B cell (primary cell): Measurements from ENCODE around the gene PEX1. TPM values are rescaled to one million over a fixed set of nuclear protein-coding genes. Genes with fewer than 3 reads are reported as not detected.
"Not testable (repeated sequence)": the region's sequence is repeated elsewhere in the genome, so short reads cannot be mapped to it uniquely, and the experiment has no call there.

Experiments
- ATAC-seq: fragments of 200-7000 bp; cut with Tn5 transposase; one replicate; pipeline ENCODE4 v1.10.0; 2021; ENCODE audit warnings: low read depth, mild to moderate bottlenecking, moderate number of reproducible peaks, moderate library complexity
- CTCF ChIA-PET: fragments of 350-600 bp; sonication (Branson Sonifier 250); formaldehyde crosslinking; loops from one replicate; lab custom pipeline; 2021; ENCODE audit warnings: antibody characterized with exemption, inconsistent platforms; lab: Charles Lee
- POLR2A ChIA-PET: fragments of 350-600 bp; sonication (Branson Sonifier 250); formaldehyde crosslinking; loops from one replicate; lab custom pipeline; 2021; ENCODE audit warnings: antibody characterized with exemption; lab: Charles Lee
- DNase-seq: peaks from one replicate; pipeline ENCODE4 v3.0.0; 2013
- H2AFZ ChIP-seq: 2 replicates; pipeline ENCODE4 v1.6.1; 2012; ENCODE audit warnings: mild to moderate bottlenecking, low read depth, low read length; ENCODE audit not compliant: insufficient read depth, poor library complexity, severe bottlenecking
- H3K27ac ChIP-seq, 2 donors: 1 replicate in 1 of 2; 2 replicates in 1 of 2; pipeline ENCODE4 v1.5.1; 2012 to 2013; ENCODE audit warnings: low read length in 2 of 2, mild to moderate bottlenecking in 2 of 2, moderate library complexity in 1 of 2
- H3K27me3 ChIP-seq, 4 experiments: fragments of 200-600 bp in 1 of 4; sonication (generic) in 1 of 4; replicated peaks in 1 of 4; 1 replicate in 2 of 4; 2 replicates in 2 of 4; pipeline versions ENCODE4 v1.6.1 to v1.7.0; 2013 to 2016; ENCODE audit warnings: low read length in 3 of 4, mild to moderate bottlenecking in 2 of 4, mixed read lengths in 1 of 4, moderate library complexity in 1 of 4; ENCODE audit not compliant: insufficient read depth in 4 of 4, control insufficient read depth in 3 of 4; ENCODE audit errors: control extremely low read depth in 1 of 4
- H3K36me3 ChIP-seq, 2 experiments: replicated peaks in 1 of 2; 1 replicate in 1 of 2; 2 replicates in 1 of 2; pipeline versions ENCODE4 v1.6.1 to v1.7.1; 2013; ENCODE audit warnings: low read length in 1 of 2; ENCODE audit not compliant: insufficient read depth in 2 of 2, control insufficient read depth in 1 of 2; ENCODE audit errors: control extremely low read depth in 1 of 2, extremely low read depth in 1 of 2
- H3K4me1 ChIP-seq, 2 donors: fragments of 200-600 bp in 1 of 2; sonication (generic) in 1 of 2; 1 replicate in 1 of 2; 2 replicates in 1 of 2; pipeline versions ENCODE4 v1.5.1 to v1.6.1; 2013 to 2017; ENCODE audit warnings: low read length in 2 of 2; ENCODE audit not compliant: control insufficient read depth in 2 of 2, insufficient read depth in 2 of 2
- H3K4me2 ChIP-seq: replicated peaks from 2 replicates; pipeline ENCODE3; 2012; ENCODE audit warnings: mild to moderate bottlenecking, low read depth, low read length; ENCODE audit not compliant: poor library complexity, severe bottlenecking
- H3K4me3 ChIP-seq, 5 experiments: fragments of 200-600 bp in 1 of 5; sonication (generic) in 1 of 5; 1 replicate in 3 of 5; 2 replicates in 2 of 5; pipeline versions ENCODE4 v1.5.1 to v1.7.0; 2011 to 2016; ENCODE audit warnings: low read length in 4 of 5, mild to moderate bottlenecking in 4 of 5, low read depth in 2 of 5, control low read depth in 1 of 5, moderate library complexity in 1 of 5; ENCODE audit not compliant: insufficient read depth in 1 of 5; ENCODE audit errors: control extremely low read depth in 1 of 5, extremely low read depth in 1 of 5
- H3K79me2 ChIP-seq: fragments of 200-600 bp; sonication (generic); one replicate; pipeline ENCODE4 v1.6.0; 2016; ENCODE audit warnings: low read length; ENCODE audit not compliant: control insufficient read depth, insufficient read depth
- H3K9ac ChIP-seq: fragments of 200-600 bp; sonication (generic); 2 replicates; pipeline ENCODE4 v1.6.1; 2017; ENCODE audit warnings: mild to moderate bottlenecking, low read length, moderate library complexity
- H3K9me3 ChIP-seq, 3 donors: one replicate each; pipeline versions ENCODE4 v1.6.1 to v1.7.1; 2013; ENCODE audit warnings: low read length in 2 of 3; ENCODE audit not compliant: control insufficient read depth in 2 of 3, insufficient read depth in 1 of 3; ENCODE audit errors: control extremely low read depth in 1 of 3
- H4K20me1 ChIP-seq: 2 replicates; pipeline ENCODE4 v1.6.0; 2012; ENCODE audit warnings: mild to moderate bottlenecking, low read length; ENCODE audit not compliant: insufficient read depth, control insufficient read depth, poor library complexity, severe bottlenecking
- H3K27ac Mint-ChIP-seq: one replicate; pipeline ENCODE4 v1.8.0; 2021; ENCODE audit warnings: mixed read lengths
- H3K27me3 Mint-ChIP-seq: one replicate; pipeline ENCODE4 v1.8.0; 2021; ENCODE audit warnings: mixed read lengths
- H3K4me1 Mint-ChIP-seq: one replicate; pipeline ENCODE4 v1.8.0; 2021; ENCODE audit warnings: mixed read lengths
- H3K4me3 Mint-ChIP-seq: one replicate; pipeline ENCODE4 v1.8.0; 2021; ENCODE audit warnings: mixed read lengths
- H3K9me3 Mint-ChIP-seq: one replicate; pipeline ENCODE4 v1.8.0; 2022; ENCODE audit warnings: mixed read lengths; ENCODE audit not compliant: insufficient read depth
- WGBS: methylation state at CpG from one replicate; pipeline ENCODE4 v1.1.5; 2013; ENCODE audit warnings: missing lambda C conversion rate; ENCODE audit not compliant: insufficient coverage; 5-methylcytosine and 5-hydroxymethylcytosine counted together
- intact Hi-C: fragments of 100-400 bp; cut with micrococcal nuclease; formaldehyde crosslinking; loops from one replicate; pipeline ENCODE4 v1.10.0; 2022
- polyA plus RNA-seq: library from polyadenylated mRNA; depleted of rRNA; stranded (reverse); fragments of >200 nt; gene quantifications from 2 replicates; pipeline ENCODE4 v1.2.3, GENCODE V29; 2012
- total RNA-seq, 2 donors: library from RNA; stranded (reverse); fragments of 120-200 nt in 1 of 2; gene quantifications; 1 replicate in 1 of 2; 2 replicates in 1 of 2; pipeline versions ENCODE4 v1.2.3 to v1.2.4, GENCODE V29; 2013 to 2022

The PEX1 gene
- total and polyA plus RNA-seq, 2 donors (not counting 1 experiment from before 2014, with no cell fraction given) = 26.0 to 33.7 TPM

DNA sequence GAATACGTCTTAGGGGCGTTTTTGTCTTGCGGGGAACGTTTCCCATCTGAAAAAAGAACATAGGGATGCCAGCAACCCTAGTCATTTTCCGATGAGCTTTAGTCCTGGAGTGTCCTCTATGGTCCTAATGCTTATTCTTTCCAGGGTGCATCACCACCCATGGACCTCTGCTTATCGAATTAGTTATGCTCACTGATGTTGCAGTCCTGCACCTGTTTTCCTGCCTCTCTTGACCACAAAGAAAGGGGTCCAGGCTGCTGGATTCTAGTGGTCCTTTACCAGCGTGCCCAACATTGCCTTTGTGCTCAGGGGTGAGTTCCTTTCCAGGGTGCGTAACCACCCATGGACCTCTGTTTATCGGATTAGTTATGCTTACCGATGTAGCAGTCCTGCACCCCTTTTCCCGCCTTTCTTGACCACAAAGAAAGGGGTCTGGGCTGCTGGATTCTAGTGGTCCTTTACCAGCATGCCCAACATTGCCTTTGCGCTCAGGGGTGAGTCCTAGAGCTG, 53.0 kb downstream of the PEX1 start:
- H3K27me3 ChIP-seq, H3K36me3 ChIP-seq, H3K4me3 Mint-ChIP-seq, H3K9me3 Mint-ChIP-seq, H3K4me3 ChIP-seq, H3K27ac ChIP-seq, H4K20me1 ChIP-seq, H3K27me3 Mint-ChIP-seq, H3K9me3 ChIP-seq, POLR2A ChIA-PET, CTCF ChIA-PET, intact Hi-C loops, H3K9ac ChIP-seq, H3K79me2 ChIP-seq, H3K27ac Mint-ChIP-seq, H2AFZ ChIP-seq, H3K4me1 ChIP-seq, H3K4me1 Mint-ChIP-seq, H3K4me2 ChIP-seq, DNase-seq, ATAC-seq: not testable (repeated sequence)
- WGBS = 96% methylated on average over 11 of the region's 12 CpGs

GRCh38 chr7:92473989-92474388, 54.3 kb downstream of the PEX1 start:
- H3K27me3 ChIP-seq, DNase-seq, H3K9me3 ChIP-seq, H3K27ac ChIP-seq, H3K36me3 ChIP-seq, H4K20me1 ChIP-seq, H3K4me2 ChIP-seq, H2AFZ ChIP-seq, H3K4me1 Mint-ChIP-seq, CTCF ChIA-PET, ATAC-seq, H3K4me3 ChIP-seq, H3K4me1 ChIP-seq, H3K27me3 Mint-ChIP-seq, intact Hi-C loops, H3K4me3 Mint-ChIP-seq, H3K9ac ChIP-seq, H3K79me2 ChIP-seq, H3K9me3 Mint-ChIP-seq, POLR2A ChIA-PET, H3K27ac Mint-ChIP-seq: not testable (repeated sequence)
- WGBS = 99% methylated on average over 9 of the region's 10 CpGs

DNA sequence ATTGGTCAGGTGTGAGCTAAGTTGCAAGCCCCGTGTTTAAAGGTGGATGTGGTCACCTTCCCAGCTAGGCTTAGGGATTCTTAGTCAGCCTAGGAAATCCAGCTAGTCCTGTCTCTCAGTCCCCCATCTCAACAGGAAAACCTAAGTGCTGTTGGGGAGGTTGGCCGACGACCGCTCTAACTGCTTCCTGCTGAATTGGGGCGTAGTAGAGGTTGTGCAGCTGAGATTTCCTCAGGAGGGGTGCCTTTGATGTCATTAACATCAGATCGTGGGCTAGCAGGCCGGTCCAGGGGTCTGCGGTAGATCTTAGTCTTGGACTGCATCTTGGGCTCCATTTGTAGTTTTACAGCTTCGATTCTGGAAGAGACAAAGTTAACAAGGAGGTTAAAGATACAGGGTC, 59.7 kb downstream of the PEX1 start:
- intact Hi-C loops, ATAC-seq: not testable (repeated sequence)

More for the DNA sequence above, 59.7 kb downstream of the PEX1 start:
- CTCF ChIA-PET, H3K27ac ChIP-seq, H3K4me3 Mint-ChIP-seq, H3K9ac ChIP-seq, H3K4me1 ChIP-seq, H3K27ac Mint-ChIP-seq, H3K4me3 ChIP-seq, H3K4me1 Mint-ChIP-seq, H3K36me3 ChIP-seq, H2AFZ ChIP-seq, H3K27me3 Mint-ChIP-seq, H3K79me2 ChIP-seq, DNase-seq, H3K9me3 Mint-ChIP-seq, H3K27me3 ChIP-seq, H4K20me1 ChIP-seq, POLR2A ChIA-PET, H3K4me2 ChIP-seq: not testable (repeated sequence)
- WGBS = 95% methylated on average over 7 of the region's 9 CpGs
- peaks cover 0 to 11% (median 0%) of the 10 kb centered on the region in 3 donors for H3K9me3 ChIP-seq
